Endothelial cell (in vitro differentiated cells): ENCODE results near the gene HAL. TPM values are rescaled to one million over a fixed set of nuclear protein-coding genes. Genes with fewer than 3 reads are reported as not detected.

ENCODE experiments used
- DNase-seq: peaks from one replicate; pipeline ENCODE4 v3.0.0; 2021; ENCODE audit warnings: low spot score
- H3K27ac Mint-ChIP-seq: one replicate; pipeline ENCODE4 v1.8.0; 2021; ENCODE audit warnings: mixed read lengths, inconsistent platforms; ENCODE audit not compliant: unreplicated experiment
- H3K27me3 Mint-ChIP-seq: one replicate; pipeline ENCODE4 v1.8.0; 2021; ENCODE audit warnings: mild to moderate bottlenecking, moderate library complexity, mixed read lengths, inconsistent platforms; ENCODE audit not compliant: unreplicated experiment
- H3K36me3 Mint-ChIP-seq: one replicate; pipeline ENCODE4 v1.8.0; 2021; ENCODE audit warnings: mild to moderate bottlenecking, low read depth, mixed read lengths, inconsistent platforms; ENCODE audit not compliant: unreplicated experiment
- H3K4me1 Mint-ChIP-seq: one replicate; pipeline ENCODE4 v1.8.0; 2021; ENCODE audit warnings: mild to moderate bottlenecking, mixed read lengths, inconsistent platforms; ENCODE audit not compliant: unreplicated experiment
- H3K4me3 Mint-ChIP-seq: one replicate; pipeline ENCODE4 v1.8.0; 2021; ENCODE audit warnings: mild to moderate bottlenecking, mixed read lengths, inconsistent platforms; ENCODE audit not compliant: unreplicated experiment
- H3K9me3 Mint-ChIP-seq: one replicate; pipeline ENCODE4 v1.8.0; 2021; ENCODE audit warnings: mixed read lengths, inconsistent platforms; ENCODE audit not compliant: unreplicated experiment
- CTCF ChIP-seq: fragments of 200-600 bp; sonication (generic); IDR thresholded peaks from one replicate; pipeline ENCODE4 v1.5.0; 2021; ENCODE audit warnings: antibody characterized with exemption; ENCODE audit not compliant: unreplicated experiment
- total RNA-seq: library from RNA; stranded (reverse); fragmentation: NEBNext Ultra II Directional; extraction: Animal tissue kit (Norgen Biotek cat#: 25700); gene quantifications from one replicate; pipeline ENCODE4 v1.2.1, GENCODE V29; 2021; ENCODE audit not compliant: unreplicated experiment

The HAL gene
- total RNA-seq, 1 donor from 2014 or later: 1.1 TPM

GRCh38 chr12:95955549-95956159 is 40.5 kb downstream of the HAL start:
- no peak for TF ChIP-seq CTCF
- Mint-ChIP-seq H3K9me3 (no peaks in the 10 kb centered on the region), H3K27ac (no peak overlapping the region), H3K4me1 (no peaks in the 10 kb centered on the region), H3K27me3 (no peaks in the 10 kb centered on the region), H3K4me3 (no peak overlapping the region), H3K36me3 (no peaks in the 10 kb centered on the region)
- DNase-seq: no peak

DNA sequence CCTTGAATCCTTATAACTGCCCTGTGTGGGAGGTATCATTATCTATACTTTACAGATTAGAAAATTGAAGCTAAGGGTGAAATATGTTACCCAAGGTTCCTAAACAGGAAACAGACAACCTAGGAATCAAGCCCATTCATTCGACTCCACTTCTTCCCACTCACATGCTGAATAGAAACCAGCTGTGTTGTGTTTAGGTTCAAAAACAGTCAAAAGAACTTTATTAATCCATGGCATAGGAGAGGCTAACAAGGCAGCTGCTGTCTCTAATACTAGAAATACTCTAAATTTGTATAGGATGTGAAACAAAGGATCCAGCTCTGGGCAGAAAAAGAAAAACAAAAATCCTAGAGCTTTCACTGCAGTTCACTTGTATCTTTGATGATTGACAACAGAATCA is 43.1 kb downstream of the HAL start:
- no peak overlapping the region for H3K27ac Mint-ChIP-seq
- H3K4me3 Mint-ChIP-seq: no peak overlapping the region
- H3K36me3 Mint-ChIP-seq: no peaks in the 10 kb centered on the region
- no peaks in the 10 kb centered on the region for H3K27me3 Mint-ChIP-seq
- H3K9me3 Mint-ChIP-seq: no peaks in the 10 kb centered on the region
- H3K4me1 Mint-ChIP-seq: no peaks in the 10 kb centered on the region
- no peak for TF ChIP-seq CTCF
- no peak for DNase-seq

DNA sequence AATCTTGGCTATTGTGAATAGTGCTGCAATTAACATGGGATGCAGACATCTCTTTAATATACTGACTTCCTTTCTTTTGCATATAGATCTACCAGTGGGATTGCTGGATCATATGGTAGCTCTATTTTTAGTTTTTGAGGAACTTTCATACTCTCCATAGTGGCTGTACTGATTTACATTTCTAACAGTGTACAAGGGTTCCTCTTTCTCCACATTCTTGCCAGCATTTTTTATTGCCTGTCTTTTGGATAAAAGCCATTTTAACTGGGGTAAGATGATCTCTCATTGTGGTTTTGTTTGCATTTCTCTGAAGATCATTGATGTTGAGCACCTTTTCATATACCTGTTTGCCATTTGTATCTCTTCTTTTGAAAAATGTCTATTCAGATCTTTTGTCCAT is 44.6 kb downstream of the HAL start:
- Mint-ChIP-seq H3K9me3 (no peaks in the 10 kb centered on the region), H3K27ac (no peak overlapping the region), H3K4me1 (no peaks in the 10 kb centered on the region), H3K36me3 (no peaks in the 10 kb centered on the region), H3K27me3 (no peaks in the 10 kb centered on the region), H3K4me3 (no peak overlapping the region)
- DNase-seq: no peak
- TF ChIP-seq CTCF: no peak

DNA sequence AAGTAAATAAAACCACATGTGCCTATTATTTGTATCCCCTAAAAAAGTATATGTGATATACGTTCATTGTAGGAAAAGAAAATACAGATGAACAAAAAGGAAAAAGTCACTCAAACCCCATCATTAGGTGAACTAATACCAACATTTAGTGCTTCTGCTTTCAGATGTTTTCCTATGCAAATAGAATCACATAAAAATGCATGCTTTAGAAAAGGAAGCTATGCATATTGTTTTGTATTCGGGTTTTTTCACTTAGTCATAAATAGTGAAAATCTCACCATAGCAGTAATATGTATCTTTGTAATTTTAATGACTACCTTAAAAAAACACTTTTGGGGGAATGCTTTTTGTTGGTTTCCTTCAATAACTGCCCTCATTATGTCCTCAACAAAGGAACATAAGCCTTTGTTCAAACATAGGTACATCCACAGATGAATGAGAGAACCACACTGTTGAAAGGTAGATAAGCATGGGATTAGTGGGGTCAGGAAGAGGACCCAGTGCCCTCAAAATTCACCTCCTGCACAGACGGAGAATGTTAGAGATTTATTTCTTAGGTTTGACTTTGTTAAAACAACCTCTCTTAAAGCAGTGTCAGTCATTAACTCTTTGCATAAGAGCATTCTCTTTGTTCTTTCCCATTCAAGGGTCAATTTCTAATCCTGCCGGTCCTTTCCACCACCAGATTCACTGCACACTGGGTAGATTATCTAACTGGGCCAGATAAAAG is 46.5 kb downstream of the HAL start:
- Mint-ChIP-seq H3K36me3 (no peaks in the 10 kb centered on the region), H3K27me3 (no peaks in the 10 kb centered on the region), H3K4me1 (no peaks in the 10 kb centered on the region), H3K4me3 (no peak overlapping the region), H3K27ac (no peak overlapping the region), H3K9me3 (no peaks in the 10 kb centered on the region)
- TF ChIP-seq CTCF: no peak
- DNase-seq: no peak

DNA sequence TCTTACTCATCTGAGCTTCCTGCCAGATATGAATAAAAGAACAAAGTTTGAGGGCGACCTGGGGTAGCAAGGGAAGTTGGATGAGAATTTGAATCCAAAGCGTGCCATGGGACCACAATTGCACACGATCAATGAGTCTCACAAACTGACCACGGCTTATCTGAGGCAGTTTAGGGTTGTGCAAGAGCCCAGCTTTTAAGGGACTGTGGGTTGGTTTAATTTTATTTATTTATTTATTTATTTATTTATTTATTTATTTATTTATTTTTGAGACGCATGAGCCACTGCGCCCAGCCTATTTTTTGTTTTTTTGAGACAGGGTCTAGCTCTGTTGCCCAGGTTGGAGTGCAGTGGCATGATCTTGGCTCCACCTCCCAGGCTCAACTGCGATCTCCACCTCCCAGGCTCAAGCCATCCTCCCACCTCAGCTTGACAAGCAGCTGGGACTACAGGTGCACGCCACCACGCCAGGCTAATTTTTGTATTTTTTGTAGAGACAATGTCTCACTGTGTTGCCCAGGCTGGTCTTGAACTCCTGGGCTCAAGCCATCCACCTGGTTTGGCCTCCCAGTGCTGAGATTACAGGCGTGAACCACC is 51.9 kb downstream of the HAL start:
- H3K4me3 Mint-ChIP-seq: peak overlapping the region; percentile 84
- H3K9me3 Mint-ChIP-seq: no peaks in the 10 kb centered on the region
- no peak for DNase-seq
- no peaks in the 10 kb centered on the region for H3K36me3 Mint-ChIP-seq
- no peak overlapping the region for H3K27ac Mint-ChIP-seq
- no peak for TF ChIP-seq CTCF
- no peaks in the 10 kb centered on the region for H3K4me1 Mint-ChIP-seq
- peaks cover 2% of the 10 kb centered on the region for H3K27me3 Mint-ChIP-seq
